OCI-LY3 (cell line): ENCODE results near the gene GLT1D1.

Experiments used
- H2AFZ ChIP-seq: fragments of 200-600, 300-600 bp; shearing (Covaris generic); 2 replicates; pipeline ENCODE4 v1.6.0; 2014; ENCODE audit warnings: antibody characterized with exemption, low read depth, low read length
- H3K27ac ChIP-seq: fragments of 200-600, 300-600 bp; sonication (generic); 2 replicates; pipeline ENCODE4 v1.5.1; 2014; ENCODE audit warnings: mild to moderate bottlenecking, low read length, moderate library complexity, mixed read lengths
- H3K27me3 ChIP-seq: fragments of 200-600, 300-600 bp; sonication (generic); 2 replicates; pipeline ENCODE4 v1.6.1; 2014; ENCODE audit warnings: low read depth, low read length, mixed read lengths
- H3K36me3 ChIP-seq: fragments of 200-600, 300-600 bp; sonication (generic); replicated peaks from 2 replicates; pipeline ENCODE3; 2014; ENCODE audit warnings: low read depth, low read length, mixed read lengths
- H3K4me1 ChIP-seq: fragments of 300-600, 200-600 bp; sonication (generic); 2 replicates; pipeline ENCODE4 v1.6.1; 2014; ENCODE audit warnings: low read length, mixed read lengths
- H3K4me2 ChIP-seq: fragments of 200-600, 300-600 bp; sonication (generic); 2 replicates; pipeline ENCODE4 v1.6.1; 2014; ENCODE audit warnings: low read length, mixed read lengths
- H3K4me3 ChIP-seq: fragments of 300-600, 200-600 bp; sonication (generic); 2 replicates; pipeline ENCODE4 v1.5.1; 2014; ENCODE audit warnings: antibody characterized with exemption, mild to moderate bottlenecking, low read length, moderate library complexity
- H3K79me2 ChIP-seq: fragments of 300-600, 200-600 bp; shearing (Covaris generic); 2 replicates; pipeline ENCODE4 v1.6.1; 2014; ENCODE audit warnings: mild to moderate bottlenecking, low read length, mixed read lengths
- H3K9ac ChIP-seq: fragments of 300-600, 200-600 bp; shearing (Covaris generic); 2 replicates; pipeline ENCODE4 v1.6.0; 2014; ENCODE audit warnings: mild to moderate bottlenecking, low read length, moderate library complexity
- H3K9me3 ChIP-seq: fragments of 200-600, 300-600 bp; shearing (Covaris generic); 2 replicates; pipeline ENCODE4 v1.6.1; 2014; ENCODE audit warnings: low read length, mixed read lengths; ENCODE audit not compliant: insufficient read depth
- H4K20me1 ChIP-seq: fragments of 200-600, 300-600 bp; sonication (generic); 2 replicates; pipeline ENCODE4 v1.6.1; 2016; ENCODE audit warnings: low read length, mixed read lengths; ENCODE audit not compliant: insufficient read depth
- EZH2phosphoT487 ChIP-seq: fragments of 200-600 bp; shearing (Covaris generic); IDR thresholded peaks from 2 replicates; pipeline ENCODE4 v1.6.1; 2018; ENCODE audit warnings: antibody characterized with exemption, mixed run types, low read depth
- TF ChIP-seq, protein P1 (sequence below): fragments of 200-600, 300-600 bp; sonication (generic); IDR thresholded peaks from 2 replicates; pipeline ENCODE4 v1.5.1; 2014; ENCODE audit warnings: antibody characterized with exemption, low read length, low read depth

Gene GLT1D1

GRCh38 chr12:128825835-128826234 is 27.4 kb upstream of the GLT1D1 start:
- H3K36me3 ChIP-seq: peaks cover 17% of the 10 kb centered on the region
- TF ChIP-seq, protein P1, sequence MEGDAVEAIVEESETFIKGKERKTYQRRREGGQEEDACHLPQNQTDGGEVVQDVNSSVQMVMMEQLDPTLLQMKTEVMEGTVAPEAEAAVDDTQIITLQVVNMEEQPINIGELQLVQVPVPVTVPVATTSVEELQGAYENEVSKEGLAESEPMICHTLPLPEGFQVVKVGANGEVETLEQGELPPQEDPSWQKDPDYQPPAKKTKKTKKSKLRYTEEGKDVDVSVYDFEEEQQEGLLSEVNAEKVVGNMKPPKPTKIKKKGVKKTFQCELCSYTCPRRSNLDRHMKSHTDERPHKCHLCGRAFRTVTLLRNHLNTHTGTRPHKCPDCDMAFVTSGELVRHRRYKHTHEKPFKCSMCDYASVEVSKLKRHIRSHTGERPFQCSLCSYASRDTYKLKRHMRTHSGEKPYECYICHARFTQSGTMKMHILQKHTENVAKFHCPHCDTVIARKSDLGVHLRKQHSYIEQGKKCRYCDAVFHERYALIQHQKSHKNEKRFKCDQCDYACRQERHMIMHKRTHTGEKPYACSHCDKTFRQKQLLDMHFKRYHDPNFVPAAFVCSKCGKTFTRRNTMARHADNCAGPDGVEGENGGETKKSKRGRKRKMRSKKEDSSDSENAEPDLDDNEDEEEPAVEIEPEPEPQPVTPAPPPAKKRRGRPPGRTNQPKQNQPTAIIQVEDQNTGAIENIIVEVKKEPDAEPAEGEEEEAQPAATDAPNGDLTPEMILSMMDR: no peak
- no peak for TF ChIP-seq EZH2phosphoT487
- H4K20me1 ChIP-seq: 0 out of 2 replicates have a peak, but pooled peaks cover 2% of the 10 kb centered on the region
- no peaks in the 10 kb centered on the region for H3K27me3 ChIP-seq
- H3K27ac ChIP-seq: no peak overlapping the region
- H3K4me2 ChIP-seq: no peak overlapping the region
- no peak overlapping the region for H3K4me3 ChIP-seq
- peaks cover 39% of the 10 kb centered on the region for H3K79me2 ChIP-seq
- no peak overlapping the region for H3K9ac ChIP-seq
- peaks cover 6% of the 10 kb centered on the region for H3K9me3 ChIP-seq
- peaks cover 38% of the 10 kb centered on the region for H3K4me1 ChIP-seq
- no peak overlapping the region for H2AFZ ChIP-seq

DNA sequence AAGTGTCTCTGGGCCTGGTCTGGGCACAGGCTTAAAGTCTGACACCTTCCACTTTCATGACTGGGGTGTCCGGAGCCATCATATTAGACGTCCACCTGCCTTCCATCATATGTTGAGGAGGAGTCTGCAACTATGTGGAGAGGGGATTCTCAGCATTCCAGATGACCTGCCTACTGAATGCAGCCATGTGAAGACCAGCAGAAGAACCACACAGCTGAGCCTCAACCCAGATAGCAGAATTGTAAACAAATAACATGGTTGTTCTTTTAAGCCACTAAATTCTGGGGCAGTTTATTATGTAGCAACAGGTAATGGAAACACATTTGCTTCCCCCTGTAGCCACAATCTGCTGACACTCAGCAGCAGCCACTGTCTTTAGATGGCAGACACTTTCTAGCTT is 25.6 kb upstream of the GLT1D1 start:
- Histone ChIP-seq H4K20me1 (0 out of 2 replicates have a peak, but pooled peaks cover 2% of the 10 kb centered on the region), H3K9me3 (peaks cover 6% of the 10 kb centered on the region), H3K4me1 (peaks cover 37% of the 10 kb centered on the region), H3K79me2 (peaks cover 20% of the 10 kb centered on the region), H3K27me3 (no peaks in the 10 kb centered on the region), H3K27ac (no peak overlapping the region), H3K9ac (no peak overlapping the region), H3K4me3 (no peak overlapping the region), H3K4me2 (no peak overlapping the region), H2AFZ (no peak overlapping the region), H3K36me3 (peaks cover 14% of the 10 kb centered on the region)
- TF ChIP-seq EZH2phosphoT487: no peak
- TF ChIP-seq, protein P1: no peak

DNA sequence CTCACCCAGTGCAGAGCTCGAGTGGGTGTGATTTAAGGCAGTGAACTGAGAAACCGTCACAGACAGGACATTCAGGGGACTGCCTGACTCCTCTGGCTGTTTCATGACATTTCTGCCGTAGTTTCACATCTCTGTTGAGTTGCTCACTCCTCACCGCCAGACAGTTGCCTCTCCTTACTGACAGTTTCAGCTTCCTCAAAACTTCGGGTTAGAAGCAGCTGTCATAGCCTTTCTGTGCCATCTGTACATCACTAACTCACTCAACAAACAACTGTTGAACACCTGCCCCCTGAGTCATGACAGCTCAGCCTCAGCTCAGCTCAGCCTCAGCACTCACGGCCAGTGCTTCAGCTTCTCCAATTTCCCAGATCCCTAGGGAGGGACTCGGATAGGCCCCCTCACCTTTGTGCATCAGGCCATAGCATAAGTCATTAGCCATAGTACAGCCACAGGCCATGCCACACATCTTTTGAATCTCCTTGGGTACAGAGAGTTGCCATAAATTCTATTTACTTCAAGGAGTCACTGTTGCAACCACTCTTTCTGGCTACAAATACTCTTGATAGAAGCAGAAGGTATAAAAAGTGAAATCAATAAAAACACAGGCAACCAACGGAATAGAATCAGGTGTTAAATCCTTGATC is 23.3 kb upstream of the GLT1D1 start:
- H4K20me1 ChIP-seq: 0 out of 2 replicates have a peak, but pooled peaks cover 2% of the 10 kb centered on the region
- H3K9me3 ChIP-seq: peaks cover 6% of the 10 kb centered on the region
- peaks cover 32% of the 10 kb centered on the region for H3K4me1 ChIP-seq
- no peak overlapping the region for H2AFZ ChIP-seq
- H3K4me3 ChIP-seq: peak overlapping the region; percentile 65
- peak overlapping the region; percentile 93 for H3K4me2 ChIP-seq
- no peaks in the 10 kb centered on the region for H3K27me3 ChIP-seq
- peak overlapping the region; percentile 73 for H3K9ac ChIP-seq
- 0 out of 2 replicates have a peak, but pooled peaks cover under 1% of the 10 kb centered on the region for H3K79me2 ChIP-seq
- peak overlapping the region; percentile 98 for H3K27ac ChIP-seq
- H3K36me3 ChIP-seq: peaks cover 14% of the 10 kb centered on the region
- TF ChIP-seq EZH2phosphoT487: no peak
- TF ChIP-seq, protein P1: no peak

DNA sequence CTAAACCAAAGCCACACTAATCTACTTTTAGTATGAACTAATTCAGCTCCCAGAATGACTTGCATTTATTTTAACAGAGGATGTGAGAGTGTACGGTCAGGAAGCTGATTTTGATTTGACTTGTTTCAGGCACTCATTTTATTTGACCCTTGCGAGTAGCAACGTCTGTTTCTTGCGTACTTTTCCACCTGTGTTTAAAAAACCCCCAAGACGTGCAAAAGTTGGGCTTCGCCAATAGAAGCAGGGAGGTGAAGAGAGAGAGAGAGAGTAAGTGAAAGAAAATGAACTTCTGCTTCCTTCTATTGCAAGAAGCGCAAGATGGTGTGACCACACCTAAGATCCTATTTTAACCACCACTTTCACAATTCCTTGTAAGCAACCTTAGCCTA is 22.8 kb upstream of the GLT1D1 start:
- H2AFZ ChIP-seq: no peak overlapping the region
- peak overlapping the region; percentile 65 for H3K4me3 ChIP-seq
- peak overlapping the region; percentile 73 for H3K9ac ChIP-seq
- peaks cover 14% of the 10 kb centered on the region for H3K36me3 ChIP-seq
- H4K20me1 ChIP-seq: 0 out of 2 replicates have a peak, but pooled peaks cover 2% of the 10 kb centered on the region
- peak; percentile 89; the same call in 1 of the 2 replicates for TF ChIP-seq EZH2phosphoT487
- TF ChIP-seq, protein P1: no peak
- no peaks in the 10 kb centered on the region for H3K27me3 ChIP-seq
- H3K9me3 ChIP-seq: peaks cover 6% of the 10 kb centered on the region
- H3K79me2 ChIP-seq: no peaks in the 10 kb centered on the region
- peak overlapping the region; percentile 98 for H3K27ac ChIP-seq
- H3K4me1 ChIP-seq: peaks cover 31% of the 10 kb centered on the region
- H3K4me2 ChIP-seq: peak overlapping the region; percentile 93
